A549 (cell line): ENCODE data around the gene PBX4. TPM values are rescaled to one million over a fixed set of nuclear protein-coding genes. Genes with fewer than 3 reads are reported as not detected.

ENCODE experiments used
- ATAC-seq, 2 experiments: fragments of 200-7000 bp in 1 of 2; fragments of >200 bp in 1 of 2; cut with Nextera tagmentation in 1 of 2; cut with Tn5 transposase in 1 of 2; 3 replicates each; pipeline versions ENCODE4 v1.8.0 to v1.9.1; 2018 to 2020; ENCODE audit warnings: mild to moderate bottlenecking in 1 of 2, moderate library complexity in 1 of 2
- CTCF ChIA-PET: fragments of 300-600 bp; sonication (Branson Sonifier 250); formaldehyde crosslinking; extraction: SDS; loops from one replicate; lab custom pipeline; 2021; ENCODE audit warnings: antibody characterized with exemption, inconsistent platforms; lab: Yijun Ruan, JAX
- POLR2A ChIA-PET: fragments of 350-600 bp; formaldehyde crosslinking; extraction: SDS; loops from one replicate; lab custom pipeline; 2021; ENCODE audit warnings: antibody characterized with exemption, inconsistent platforms; lab: Yijun Ruan, JAX
- DNase-seq, 2 experiments: peaks; one replicate each; pipeline versions ENCODE4 v3.0.0 to v3.0.0-alpha.2; 2011 to 2016; ENCODE audit warnings: low read depth in 1 of 2, low spot score in 1 of 2
- FAIRE-seq: peaks from 2 replicates; lab custom pipeline; 2011; peaks lifted over from hg19 to GRCh38; lab: Jason Lieb, UNC
- H3K27ac ChIP-seq, 2 experiments: fragments of >200 bp; sonication (Bioruptor Twin); formaldehyde crosslinking; 3 replicates each; pipeline ENCODE4 v1.5.1; 2016 to 2017
- H3K4me1 ChIP-seq: fragments of >200 bp; sonication (Bioruptor Twin); formaldehyde crosslinking; 3 replicates; pipeline ENCODE4 v1.6.1; 2016
- H3K4me2 ChIP-seq: fragments of >200 bp; sonication (Bioruptor Twin); formaldehyde crosslinking; 3 replicates; pipeline ENCODE4 v1.6.1; 2016
- H3K4me3 ChIP-seq: fragments of >200 bp; sonication (Bioruptor Twin); formaldehyde crosslinking; 3 replicates; pipeline ENCODE4 v1.5.1; 2016
- H3K9me3 ChIP-seq: fragments of >200 bp; sonication (Bioruptor Twin); formaldehyde crosslinking; 3 replicates; pipeline ENCODE4 v1.6.1; 2016
- BHLHE40 ChIP-seq: IDR thresholded peaks from 2 replicates; pipeline ENCODE4 v1.6.1; 2012; ENCODE audit warnings: low read depth, low read length, inconsistent platforms
- CBX2 ChIP-seq: fragments of 200-600 bp; sonication (generic); IDR thresholded peaks from 2 replicates; pipeline ENCODE4 v1.6.1; 2016; ENCODE audit warnings: low read depth, mild to moderate bottlenecking, borderline replicate concordance
- CEBPB ChIP-seq, 2 experiments: fragments of >200 bp in 1 of 2; sonication (Bioruptor Twin) in 1 of 2; formaldehyde crosslinking in 1 of 2; IDR thresholded peaks; 2 replicates each; pipeline ENCODE4 v1.6.1; 2012 to 2016
- CHD2 ChIP-seq: fragments of 150-350 bp; IDR thresholded peaks from 2 replicates; pipeline ENCODE4 v1.6.1; 2014; ENCODE audit warnings: low read length; ENCODE audit not compliant: partially characterized antibody
- EHF ChIP-seq: fragments of 250-450 bp; sonication (Bioruptor Pico); IDR thresholded peaks from 2 replicates; pipeline ENCODE4 v1.5.0; 2020; ENCODE audit warnings: mild to moderate bottlenecking
- EHMT2 ChIP-seq: fragments of 200-600 bp; sonication (generic); IDR thresholded peaks from 2 replicates; pipeline ENCODE4 v1.6.1; 2016; ENCODE audit warnings: antibody characterized with exemption, low read depth, mild to moderate bottlenecking, moderate library complexity
- ESRRA ChIP-seq: fragments of 150-350 bp; IDR thresholded peaks from 2 replicates; pipeline ENCODE4 v1.6.1; 2014; ENCODE audit warnings: mild to moderate bottlenecking, low read length, borderline replicate concordance
- FOSB ChIP-seq: fragments of 250-450 bp; sonication (Bioruptor Pico); IDR thresholded peaks from 2 replicates; pipeline ENCODE4 v1.5.0; 2020; ENCODE audit warnings: mild to moderate bottlenecking, moderate library complexity
- FOSL2 ChIP-seq, 2 experiments: fragments of 450-650 bp in 1 of 2; fragments of >200 bp in 1 of 2; sonication (Bioruptor Twin) in 1 of 2; formaldehyde crosslinking; IDR thresholded peaks; 2 replicates each; pipeline versions ENCODE4 v1.5.0 to v1.6.1; 2016 to 2020; ENCODE audit warnings: mild to moderate bottlenecking in 1 of 2, moderate library complexity in 1 of 2
- FOXS1 ChIP-seq: fragments of 250-450 bp; sonication (Bioruptor Pico); IDR thresholded peaks from 2 replicates; pipeline ENCODE4 v1.5.0; 2020; ENCODE audit warnings: mild to moderate bottlenecking, moderate library complexity
- GATA3 ChIP-seq: IDR thresholded peaks from 2 replicates; pipeline ENCODE4 v1.6.1; 2012; ENCODE audit warnings: borderline replicate concordance
- HOXB13 ChIP-seq: fragments of 250-450 bp; sonication (Bioruptor Pico); IDR thresholded peaks from 2 replicates; pipeline ENCODE4 v1.5.0; 2020; ENCODE audit warnings: low read depth, mild to moderate bottlenecking, moderate library complexity
- JUNB ChIP-seq: fragments of >200 bp; sonication (Bioruptor Twin); formaldehyde crosslinking; IDR thresholded peaks from 2 replicates; pipeline ENCODE4 v1.6.1; 2016
- MAFK ChIP-seq: fragments of 450-650 bp; IDR thresholded peaks from 2 replicates; pipeline ENCODE4 v1.6.1; 2014; ENCODE audit not compliant: partially characterized antibody
- NFE2L2 ChIP-seq: fragments of 150-350 bp; conservative IDR thresholded peaks from 2 replicates; pipeline ENCODE4 v1.6.1; 2014; ENCODE audit warnings: low read length
- NPAS2 ChIP-seq: fragments of 250-450 bp; sonication (Bioruptor Pico); IDR thresholded peaks from 2 replicates; pipeline ENCODE4 v1.8.0; 2022; ENCODE audit warnings: mild to moderate bottlenecking, moderate library complexity, borderline replicate concordance
- POLR2A ChIP-seq: IDR thresholded peaks from 2 replicates; pipeline ENCODE4 v1.6.1; 2012; ENCODE audit warnings: mild to moderate bottlenecking, low read length
- SMC3 ChIP-seq: fragments of >200 bp; sonication (Bioruptor Twin); formaldehyde crosslinking; IDR thresholded peaks from 3 replicates; pipeline ENCODE4 v1.6.1; 2018; ENCODE audit warnings: inconsistent platforms
- TP53 ChIP-seq: fragments of 250-450 bp; sonication (Bioruptor Pico); IDR thresholded peaks from 2 replicates; pipeline ENCODE4 v1.5.0; 2021; ENCODE audit warnings: mild to moderate bottlenecking, moderate library complexity
- ZFP36 ChIP-seq: fragments of 450-650 bp; IDR thresholded peaks from 2 replicates; pipeline ENCODE4 v1.6.1; 2014; ENCODE audit warnings: borderline replicate concordance; ENCODE audit not compliant: partially characterized antibody
- ZSCAN20 ChIP-seq: fragments of 250-450 bp; sonication (Bioruptor Pico); IDR thresholded peaks from 2 replicates; pipeline ENCODE4 v1.8.0; 2022; ENCODE audit warnings: mild to moderate bottlenecking, moderate library complexity
- WGBS: methylation state at CpG from one replicate; pipeline ENCODE4 v1.1.6; 2017; ENCODE audit errors: missing lambda C conversion rate; 5-methylcytosine and 5-hydroxymethylcytosine counted together
- polyA plus RNA-seq, 4 experiments: library from polyadenylated mRNA; depleted of rRNA in 3 of 4; stranded (reverse); fragments of >200 nt; fragmentation: RNase III in 1 of 4; extraction: RNeasy Plus Mini Kit Qiagen cat#74134 plus additional on column Dnase treatment in 1 of 4; gene quantifications; 2 replicates in 3 of 4; 3 replicates in 1 of 4; pipeline ENCODE4 v1.2.3, GENCODE V29; 2011 to 2017
- TF ChIP-seq, protein P1 (sequence below): fragments of >200 bp; sonication (Bioruptor Twin); formaldehyde crosslinking; IDR thresholded peaks from 3 replicates; pipeline ENCODE4 v1.5.1; 2016
- TF ChIP-seq, protein P2 (sequence below): fragments of 150-350 bp; IDR thresholded peaks from 2 replicates; pipeline ENCODE4 v1.6.1; 2014; ENCODE audit warnings: low read depth, mild to moderate bottlenecking, low read length
- TF ChIP-seq, protein P3 (sequence below): fragments of 250-450 bp; sonication (Bioruptor Pico); IDR thresholded peaks from 2 replicates; pipeline ENCODE4 v1.5.0; 2021; ENCODE audit warnings: mild to moderate bottlenecking, moderate library complexity, borderline replicate concordance
- TF ChIP-seq, protein P4 (sequence below): IDR thresholded peaks from 2 replicates; pipeline ENCODE4 v1.6.1; 2012
- TF ChIP-seq, protein P5 (sequence below): fragments of >200 bp; sonication (Bioruptor Twin); formaldehyde crosslinking; IDR thresholded peaks from 3 replicates; pipeline ENCODE4 v1.6.1; 2016

Gene PBX4
- polyA plus RNA-seq, 2 of the 4 experiments (the other 2 are of a cell fraction) = 0.70 to 0.90 TPM

DNA sequence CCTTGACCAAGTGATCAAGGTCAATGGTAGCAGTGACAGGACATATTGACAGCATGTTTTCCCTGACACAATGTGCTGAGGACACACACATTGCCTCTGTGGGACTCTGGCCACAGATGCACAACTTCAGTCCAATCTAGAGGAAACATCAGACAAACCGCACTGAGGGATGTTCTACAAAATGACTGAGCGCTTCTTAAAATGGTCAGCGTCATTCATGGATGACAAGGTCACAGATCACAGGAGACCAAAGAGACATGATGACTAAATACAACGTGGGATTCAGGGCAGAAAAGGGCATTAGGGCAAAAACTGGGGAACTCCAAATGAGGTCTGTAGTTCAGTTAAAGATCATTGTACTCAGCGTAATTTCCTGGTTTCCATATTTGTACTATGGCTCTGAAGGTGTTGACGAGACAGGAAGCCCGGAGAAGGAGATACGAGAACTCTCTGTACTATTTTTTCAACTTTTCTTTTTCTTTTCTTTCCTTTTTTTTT is 20.6 kb downstream of the PBX4 start:
- no peak overlapping the region for H3K4me3 ChIP-seq
- 86% methylated on average over 8 of the region's 8 CpGs for WGBS
- H3K9me3 ChIP-seq = no peaks in the 10 kb centered on the region
- no peak for DNase-seq
- no peak for FAIRE-seq
- POLR2A ChIA-PET = interaction anchor here (0.7 kb wide), 1 partner anchor 180 kb away, joined by 4 read pairs; no protein-coding TSS in a partner anchor
- H3K27ac ChIP-seq = no peak overlapping the region
- CTCF ChIA-PET = interaction anchor here (0.9 kb wide), 1 partner anchor 9 kb away, joined by 4 read pairs; no protein-coding TSS in a partner anchor
- no peak overlapping the region for H3K4me2 ChIP-seq
- no peak for ATAC-seq
- no peak for TF ChIP-seq FOSL2 (IDR thresholded peaks at IDR 0.05)
- no peak for TF ChIP-seq FOSL2 (CRISPR knock-in tag; IDR thresholded peaks at IDR 0.05)
- no peak for TF ChIP-seq CEBPB (IDR thresholded peaks at IDR 0.05)
- no peak for TF ChIP-seq JUNB
- TF ChIP-seq, protein P1, sequence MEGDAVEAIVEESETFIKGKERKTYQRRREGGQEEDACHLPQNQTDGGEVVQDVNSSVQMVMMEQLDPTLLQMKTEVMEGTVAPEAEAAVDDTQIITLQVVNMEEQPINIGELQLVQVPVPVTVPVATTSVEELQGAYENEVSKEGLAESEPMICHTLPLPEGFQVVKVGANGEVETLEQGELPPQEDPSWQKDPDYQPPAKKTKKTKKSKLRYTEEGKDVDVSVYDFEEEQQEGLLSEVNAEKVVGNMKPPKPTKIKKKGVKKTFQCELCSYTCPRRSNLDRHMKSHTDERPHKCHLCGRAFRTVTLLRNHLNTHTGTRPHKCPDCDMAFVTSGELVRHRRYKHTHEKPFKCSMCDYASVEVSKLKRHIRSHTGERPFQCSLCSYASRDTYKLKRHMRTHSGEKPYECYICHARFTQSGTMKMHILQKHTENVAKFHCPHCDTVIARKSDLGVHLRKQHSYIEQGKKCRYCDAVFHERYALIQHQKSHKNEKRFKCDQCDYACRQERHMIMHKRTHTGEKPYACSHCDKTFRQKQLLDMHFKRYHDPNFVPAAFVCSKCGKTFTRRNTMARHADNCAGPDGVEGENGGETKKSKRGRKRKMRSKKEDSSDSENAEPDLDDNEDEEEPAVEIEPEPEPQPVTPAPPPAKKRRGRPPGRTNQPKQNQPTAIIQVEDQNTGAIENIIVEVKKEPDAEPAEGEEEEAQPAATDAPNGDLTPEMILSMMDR = no peak
- TF ChIP-seq NFE2L2 = no peak
- TF ChIP-seq ZFP36 = no peak
- TF ChIP-seq BHLHE40 = no peak
- TF ChIP-seq, all 56 proteins: peak for 0
- H3K4me1 ChIP-seq = no peaks in the 10 kb centered on the region

DNA sequence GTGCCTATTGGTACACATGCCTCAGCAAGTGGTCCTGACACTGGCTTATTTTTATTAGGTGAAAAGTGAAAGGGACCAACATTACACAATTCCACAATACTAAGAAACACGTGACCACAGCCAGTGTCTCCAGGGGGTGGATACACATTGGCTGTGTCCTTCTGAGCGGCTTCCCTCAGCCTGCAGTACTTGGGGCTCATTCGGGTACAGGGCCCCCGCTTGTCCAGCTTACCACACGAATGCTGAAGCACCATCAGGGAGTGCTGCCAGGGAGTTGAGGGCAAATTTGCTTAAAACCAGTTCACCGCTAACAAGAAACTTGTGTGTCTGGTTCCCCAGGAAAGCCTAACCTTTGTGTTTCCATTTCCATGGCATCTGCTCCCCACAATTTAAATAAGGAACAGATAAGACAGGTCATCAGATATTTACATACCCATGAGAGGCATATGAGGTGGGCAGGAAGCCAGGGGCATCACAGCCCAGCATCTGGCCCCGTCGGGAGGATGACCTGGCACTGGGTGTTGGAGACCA is 23.3 kb downstream of the PBX4 start:
- H3K4me1 ChIP-seq = peaks cover 12% of the 10 kb centered on the region
- ATAC-seq (no peak), FAIRE-seq (no peak), DNase-seq (no peak)
- H3K27ac ChIP-seq = no peak overlapping the region
- no peak for TF ChIP-seq GATA3
- TF ChIP-seq MAFK = no peak
- TF ChIP-seq, protein P1 = no peak
- TF ChIP-seq, protein P2, sequence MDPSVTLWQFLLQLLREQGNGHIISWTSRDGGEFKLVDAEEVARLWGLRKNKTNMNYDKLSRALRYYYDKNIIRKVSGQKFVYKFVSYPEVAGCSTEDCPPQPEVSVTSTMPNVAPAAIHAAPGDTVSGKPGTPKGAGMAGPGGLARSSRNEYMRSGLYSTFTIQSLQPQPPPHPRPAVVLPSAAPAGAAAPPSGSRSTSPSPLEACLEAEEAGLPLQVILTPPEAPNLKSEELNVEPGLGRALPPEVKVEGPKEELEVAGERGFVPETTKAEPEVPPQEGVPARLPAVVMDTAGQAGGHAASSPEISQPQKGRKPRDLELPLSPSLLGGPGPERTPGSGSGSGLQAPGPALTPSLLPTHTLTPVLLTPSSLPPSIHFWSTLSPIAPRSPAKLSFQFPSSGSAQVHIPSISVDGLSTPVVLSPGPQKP = no peak
- no peak for TF ChIP-seq FOXS1
- TF ChIP-seq ZSCAN20 (CRISPR knock-in tag) = no peak
- TF ChIP-seq CBX2 = no peak
- no peak overlapping the region for H3K4me2 ChIP-seq
- H3K4me3 ChIP-seq = no peak overlapping the region
- POLR2A ChIA-PET = no interaction called here
- 59% methylated on average over 7 of the region's 8 CpGs for WGBS
- no peaks in the 10 kb centered on the region for H3K9me3 ChIP-seq
- CTCF ChIA-PET = no interaction called here

DNA sequence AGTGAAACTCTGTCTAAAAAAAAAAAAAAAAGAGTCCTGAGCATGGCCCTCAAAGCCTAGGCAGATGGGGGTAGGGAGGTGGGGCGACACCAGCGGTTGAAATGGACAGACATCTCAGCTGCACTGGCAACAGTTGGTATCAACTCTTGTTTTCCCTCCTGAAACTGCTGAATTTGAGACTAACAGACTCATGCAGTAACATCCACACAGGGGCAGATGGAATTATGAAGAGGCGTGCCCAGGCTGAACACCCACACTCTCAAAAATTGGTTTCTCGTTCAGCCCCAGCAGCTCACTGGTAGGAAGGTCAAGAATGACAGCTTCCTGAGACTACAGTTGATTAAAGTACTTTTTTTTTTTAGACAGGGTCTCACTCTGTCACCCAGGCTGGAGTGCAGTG is 24.1 kb downstream of the PBX4 start:
- ChIA-PET CTCF (no interaction called here), POLR2A (no interaction called here)
- H3K4me3 ChIP-seq = no peak overlapping the region
- H3K9me3 ChIP-seq = no peaks in the 10 kb centered on the region
- FAIRE-seq = no peak
- no peak for DNase-seq
- peaks cover 12% of the 10 kb centered on the region for H3K4me1 ChIP-seq
- 91% methylated on average over 4 of the region's 4 CpGs for WGBS
- H3K4me2 ChIP-seq = no peak overlapping the region
- no peak for ATAC-seq
- no peak overlapping the region for H3K27ac ChIP-seq
- TF ChIP-seq CHD2 = no peak
- no peak for TF ChIP-seq ESRRA
- TF ChIP-seq ZSCAN20 (CRISPR knock-in tag) = no peak
- TF ChIP-seq, protein P3, sequence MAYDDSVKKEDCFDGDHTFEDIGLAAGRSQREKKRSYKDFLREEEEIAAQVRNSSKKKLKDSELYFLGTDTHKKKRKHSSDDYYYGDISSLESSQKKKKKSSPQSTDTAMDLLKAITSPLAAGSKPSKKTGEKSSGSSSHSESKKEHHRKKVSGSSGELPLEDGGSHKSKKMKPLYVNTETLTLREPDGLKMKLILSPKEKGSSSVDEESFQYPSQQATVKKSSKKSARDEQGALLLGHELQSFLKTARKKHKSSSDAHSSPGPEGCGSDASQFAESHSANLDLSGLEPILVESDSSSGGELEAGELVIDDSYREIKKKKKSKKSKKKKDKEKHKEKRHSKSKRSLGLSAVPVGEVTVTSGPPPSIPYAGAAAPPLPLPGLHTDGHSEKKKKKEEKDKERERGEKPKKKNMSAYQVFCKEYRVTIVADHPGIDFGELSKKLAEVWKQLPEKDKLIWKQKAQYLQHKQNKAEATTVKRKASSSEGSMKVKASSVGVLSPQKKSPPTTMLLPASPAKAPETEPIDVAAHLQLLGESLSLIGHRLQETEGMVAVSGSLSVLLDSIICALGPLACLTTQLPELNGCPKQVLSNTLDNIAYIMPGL (CRISPR knock-in tag) = no peak
- TF ChIP-seq SMC3 = no peak
- TF ChIP-seq, protein P4, sequence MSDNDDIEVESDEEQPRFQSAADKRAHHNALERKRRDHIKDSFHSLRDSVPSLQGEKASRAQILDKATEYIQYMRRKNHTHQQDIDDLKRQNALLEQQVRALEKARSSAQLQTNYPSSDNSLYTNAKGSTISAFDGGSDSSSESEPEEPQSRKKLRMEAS = no peak
- TF ChIP-seq TP53 = no peak
- TF ChIP-seq, protein P5, sequence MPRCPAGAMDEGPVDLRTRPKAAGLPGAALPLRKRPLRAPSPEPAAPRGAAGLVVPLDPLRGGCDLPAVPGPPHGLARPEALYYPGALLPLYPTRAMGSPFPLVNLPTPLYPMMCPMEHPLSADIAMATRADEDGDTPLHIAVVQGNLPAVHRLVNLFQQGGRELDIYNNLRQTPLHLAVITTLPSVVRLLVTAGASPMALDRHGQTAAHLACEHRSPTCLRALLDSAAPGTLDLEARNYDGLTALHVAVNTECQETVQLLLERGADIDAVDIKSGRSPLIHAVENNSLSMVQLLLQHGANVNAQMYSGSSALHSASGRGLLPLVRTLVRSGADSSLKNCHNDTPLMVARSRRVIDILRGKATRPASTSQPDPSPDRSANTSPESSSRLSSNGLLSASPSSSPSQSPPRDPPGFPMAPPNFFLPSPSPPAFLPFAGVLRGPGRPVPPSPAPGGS = no peak
- TF ChIP-seq EHF (CRISPR knock-in tag) = no peak
- TF ChIP-seq POLR2A = no peak
- TF ChIP-seq NPAS2 = no peak
- TF ChIP-seq EHMT2 = no peak
- TF ChIP-seq HOXB13 (CRISPR knock-in tag) = no peak
- TF ChIP-seq FOSB (CRISPR knock-in tag) = no peak
